WTC11 (cell line): ENCODE measurements around the gene OST4. TPM values are rescaled to one million over a fixed set of nuclear protein-coding genes. Genes with fewer than 3 reads are reported as not detected.

Experiments
- ATAC-seq: fragments of 200-7000 bp; cut with Tn5 transposase; 2 replicates; pipeline ENCODE4 v1.10.0; 2021; ENCODE audit warnings: mild to moderate bottlenecking, moderate library complexity
- CTCF ChIA-PET: fragments of 300-600 bp; sonication (Branson Sonifier 250); formaldehyde crosslinking; loops from one replicate; lab custom pipeline; 2021; ENCODE audit warnings: antibody characterized with exemption; lab: Charles Lee
- POLR2A ChIA-PET: fragments of 350-600 bp; sonication (Branson Sonifier 250); formaldehyde crosslinking; loops from one replicate; lab custom pipeline; 2021; ENCODE audit warnings: antibody characterized with exemption; lab: Charles Lee
- DNase-seq: peaks from one replicate; pipeline ENCODE4 v3.0.0; 2021; ENCODE audit warnings: low spot score
- H3K27ac Mint-ChIP-seq: 2 replicates; pipeline ENCODE4 v1.8.0; 2021; ENCODE audit warnings: mixed read lengths
- H3K27me3 Mint-ChIP-seq: 2 replicates; pipeline ENCODE4 v1.8.0; 2021; ENCODE audit warnings: low read depth, mild to moderate bottlenecking, moderate library complexity, mixed read lengths
- H3K36me3 Mint-ChIP-seq: 2 replicates; pipeline ENCODE4 v1.8.0; 2021; ENCODE audit warnings: mixed read lengths
- H3K4me1 Mint-ChIP-seq: 2 replicates; pipeline ENCODE4 v1.8.0; 2022; ENCODE audit warnings: mixed read lengths
- H3K4me3 Mint-ChIP-seq: 2 replicates; pipeline ENCODE4 v1.8.0; 2021; ENCODE audit warnings: mild to moderate bottlenecking, moderate library complexity, mixed read lengths
- H3K9me3 Mint-ChIP-seq: 2 replicates; pipeline ENCODE4 v1.8.0; 2021; ENCODE audit warnings: mixed read lengths
- GTF2I ChIP-seq: fragments of 250-450 bp; sonication (Bioruptor Pico); conservative IDR thresholded peaks from 2 replicates; pipeline ENCODE4 v1.4.0; 2021; ENCODE audit warnings: mild to moderate bottlenecking
- HMGA2 ChIP-seq: fragments of 250-450 bp; sonication (Bioruptor Pico); IDR thresholded peaks from 2 replicates; pipeline ENCODE4 v1.4.0; 2021; ENCODE audit warnings: mild to moderate bottlenecking, moderate library complexity
- JUN ChIP-seq: sonication (generic); formaldehyde crosslinking; IDR thresholded peaks from 2 replicates; pipeline ENCODE4 v1.8.0; 2023; ENCODE audit warnings: mild to moderate bottlenecking, missing genetic modification reagents
- MYBL2 ChIP-seq: sonication (generic); formaldehyde crosslinking; IDR thresholded peaks from 2 replicates; pipeline ENCODE4 v1.8.1; 2023; ENCODE audit warnings: mild to moderate bottlenecking, moderate library complexity, missing genetic modification reagents
- SOX15 ChIP-seq: fragments of 250-450 bp; sonication (Bioruptor Pico); IDR thresholded peaks from 2 replicates; pipeline ENCODE4 v1.9.0; 2021; ENCODE audit warnings: mild to moderate bottlenecking
- TEAD1 ChIP-seq: sonication (generic); formaldehyde crosslinking; IDR thresholded peaks from 2 replicates; pipeline ENCODE4 v1.8.0; 2022; ENCODE audit warnings: mild to moderate bottlenecking, missing genetic modification reagents
- total RNA-seq: library from RNA; stranded (reverse); gene quantifications from 3 replicates; pipeline ENCODE4 v1.2.3, GENCODE V29; 2021
- TF ChIP-seq, protein P1 (sequence below): sonication (generic); formaldehyde crosslinking; IDR thresholded peaks from 2 replicates; pipeline ENCODE4 v1.8.0; 2022; ENCODE audit warnings: missing genetic modification reagents
- TF ChIP-seq, protein P2 (sequence below): sonication (generic); formaldehyde crosslinking; IDR thresholded peaks from 2 replicates; pipeline ENCODE4 v1.8.0; 2023; ENCODE audit warnings: mild to moderate bottlenecking, missing genetic modification reagents
- TF ChIP-seq, protein P3 (sequence below): fragments of 200-600 bp; IDR thresholded peaks from 2 replicates; pipeline ENCODE4 v1.8.0; 2022; ENCODE audit warnings: antibody characterized with exemption
- TF ChIP-seq, protein P4 (sequence below): fragments of 250-450 bp; sonication (Bioruptor Pico); IDR thresholded peaks from 2 replicates; pipeline ENCODE4 v1.9.0; 2021; ENCODE audit warnings: mild to moderate bottlenecking, borderline replicate concordance
- TF ChIP-seq, protein P5 (sequence below): sonication (generic); formaldehyde crosslinking; conservative IDR thresholded peaks from 2 replicates; pipeline ENCODE4 v1.8.1; 2022; ENCODE audit warnings: mild to moderate bottlenecking, missing genetic modification reagents
- TF ChIP-seq, protein P6 (sequence below): sonication (generic); formaldehyde crosslinking; IDR thresholded peaks from 2 replicates; pipeline ENCODE4 v1.8.1; 2022; ENCODE audit warnings: mild to moderate bottlenecking, missing genetic modification reagents, moderate library complexity, borderline replicate concordance
- TF ChIP-seq, protein P7 (sequence below): sonication (generic); formaldehyde crosslinking; IDR thresholded peaks from 2 replicates; pipeline ENCODE4 v1.8.0; 2022; ENCODE audit warnings: mild to moderate bottlenecking, missing genetic modification reagents
- TF ChIP-seq, protein P8 (sequence below): sonication (generic); formaldehyde crosslinking; IDR thresholded peaks from 2 replicates; pipeline ENCODE4 v1.8.1; 2022; ENCODE audit warnings: low read depth, missing genetic modification reagents, borderline replicate concordance

The OST4 gene
- total RNA-seq, 1 experiment from 2014 or later: 210 TPM

DNA sequence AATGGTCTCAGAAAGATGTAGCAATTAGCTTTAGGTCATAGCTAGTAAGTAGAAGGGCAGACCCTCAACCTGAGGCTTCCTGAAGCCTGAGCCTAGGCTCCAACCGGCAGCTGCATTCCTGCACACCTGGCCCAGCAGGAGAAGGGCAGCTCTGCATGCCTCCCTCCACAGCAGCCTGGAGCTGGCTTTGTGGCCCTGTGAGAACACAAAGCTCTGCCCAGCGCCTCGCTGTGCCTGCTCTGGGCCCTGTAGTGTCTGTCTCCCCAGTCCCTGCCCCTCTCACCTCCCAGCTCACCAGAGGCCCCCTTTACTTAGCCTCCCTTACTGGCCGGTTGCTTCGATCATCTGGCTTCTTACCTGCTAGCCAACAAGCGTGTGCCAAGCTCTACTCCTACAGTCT lies 32.0 kb downstream of the OST4 start:
- Mint-ChIP-seq H3K4me3 (no peak overlapping the region), H3K27ac (no peak overlapping the region), H3K9me3 (no peaks in the 10 kb centered on the region), H3K27me3 (no peaks in the 10 kb centered on the region), H3K4me1 (no peaks in the 10 kb centered on the region), H3K36me3 (peaks cover 50% of the 10 kb centered on the region)
- no peak for DNase-seq
- TF ChIP-seq GTF2I: no peak
- TF ChIP-seq, protein P1, sequence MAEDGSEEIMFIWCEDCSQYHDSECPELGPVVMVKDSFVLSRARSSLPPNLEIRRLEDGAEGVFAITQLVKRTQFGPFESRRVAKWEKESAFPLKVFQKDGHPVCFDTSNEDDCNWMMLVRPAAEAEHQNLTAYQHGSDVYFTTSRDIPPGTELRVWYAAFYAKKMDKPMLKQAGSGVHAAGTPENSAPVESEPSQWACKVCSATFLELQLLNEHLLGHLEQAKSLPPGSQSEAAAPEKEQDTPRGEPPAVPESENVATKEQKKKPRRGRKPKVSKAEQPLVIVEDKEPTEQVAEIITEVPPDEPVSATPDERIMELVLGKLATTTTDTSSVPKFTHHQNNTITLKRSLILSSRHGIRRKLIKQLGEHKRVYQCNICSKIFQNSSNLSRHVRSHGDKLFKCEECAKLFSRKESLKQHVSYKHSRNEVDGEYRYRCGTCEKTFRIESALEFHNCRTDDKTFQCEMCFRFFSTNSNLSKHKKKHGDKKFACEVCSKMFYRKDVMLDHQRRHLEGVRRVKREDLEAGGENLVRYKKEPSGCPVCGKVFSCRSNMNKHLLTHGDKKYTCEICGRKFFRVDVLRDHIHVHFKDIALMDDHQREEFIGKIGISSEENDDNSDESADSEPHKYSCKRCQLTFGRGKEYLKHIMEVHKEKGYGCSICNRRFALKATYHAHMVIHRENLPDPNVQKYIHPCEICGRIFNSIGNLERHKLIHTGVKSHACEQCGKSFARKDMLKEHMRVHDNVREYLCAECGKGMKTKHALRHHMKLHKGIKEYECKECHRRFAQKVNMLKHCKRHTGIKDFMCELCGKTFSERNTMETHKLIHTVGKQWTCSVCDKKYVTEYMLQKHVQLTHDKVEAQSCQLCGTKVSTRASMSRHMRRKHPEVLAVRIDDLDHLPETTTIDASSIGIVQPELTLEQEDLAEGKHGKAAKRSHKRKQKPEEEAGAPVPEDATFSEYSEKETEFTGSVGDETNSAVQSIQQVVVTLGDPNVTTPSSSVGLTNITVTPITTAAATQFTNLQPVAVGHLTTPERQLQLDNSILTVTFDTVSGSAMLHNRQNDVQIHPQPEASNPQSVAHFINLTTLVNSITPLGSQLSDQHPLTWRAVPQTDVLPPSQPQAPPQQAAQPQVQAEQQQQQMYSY (CRISPR knock-in tag): no peak
- no peak for TF ChIP-seq TEAD1 (CRISPR knock-in tag)
- TF ChIP-seq, protein P2, sequence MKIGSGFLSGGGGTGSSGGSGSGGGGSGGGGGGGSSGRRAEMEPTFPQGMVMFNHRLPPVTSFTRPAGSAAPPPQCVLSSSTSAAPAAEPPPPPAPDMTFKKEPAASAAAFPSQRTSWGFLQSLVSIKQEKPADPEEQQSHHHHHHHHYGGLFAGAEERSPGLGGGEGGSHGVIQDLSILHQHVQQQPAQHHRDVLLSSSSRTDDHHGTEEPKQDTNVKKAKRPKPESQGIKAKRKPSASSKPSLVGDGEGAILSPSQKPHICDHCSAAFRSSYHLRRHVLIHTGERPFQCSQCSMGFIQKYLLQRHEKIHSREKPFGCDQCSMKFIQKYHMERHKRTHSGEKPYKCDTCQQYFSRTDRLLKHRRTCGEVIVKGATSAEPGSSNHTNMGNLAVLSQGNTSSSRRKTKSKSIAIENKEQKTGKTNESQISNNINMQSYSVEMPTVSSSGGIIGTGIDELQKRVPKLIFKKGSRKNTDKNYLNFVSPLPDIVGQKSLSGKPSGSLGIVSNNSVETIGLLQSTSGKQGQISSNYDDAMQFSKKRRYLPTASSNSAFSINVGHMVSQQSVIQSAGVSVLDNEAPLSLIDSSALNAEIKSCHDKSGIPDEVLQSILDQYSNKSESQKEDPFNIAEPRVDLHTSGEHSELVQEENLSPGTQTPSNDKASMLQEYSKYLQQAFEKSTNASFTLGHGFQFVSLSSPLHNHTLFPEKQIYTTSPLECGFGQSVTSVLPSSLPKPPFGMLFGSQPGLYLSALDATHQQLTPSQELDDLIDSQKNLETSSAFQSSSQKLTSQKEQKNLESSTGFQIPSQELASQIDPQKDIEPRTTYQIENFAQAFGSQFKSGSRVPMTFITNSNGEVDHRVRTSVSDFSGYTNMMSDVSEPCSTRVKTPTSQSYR (CRISPR knock-in tag): no peak
- TF ChIP-seq, protein P3, sequence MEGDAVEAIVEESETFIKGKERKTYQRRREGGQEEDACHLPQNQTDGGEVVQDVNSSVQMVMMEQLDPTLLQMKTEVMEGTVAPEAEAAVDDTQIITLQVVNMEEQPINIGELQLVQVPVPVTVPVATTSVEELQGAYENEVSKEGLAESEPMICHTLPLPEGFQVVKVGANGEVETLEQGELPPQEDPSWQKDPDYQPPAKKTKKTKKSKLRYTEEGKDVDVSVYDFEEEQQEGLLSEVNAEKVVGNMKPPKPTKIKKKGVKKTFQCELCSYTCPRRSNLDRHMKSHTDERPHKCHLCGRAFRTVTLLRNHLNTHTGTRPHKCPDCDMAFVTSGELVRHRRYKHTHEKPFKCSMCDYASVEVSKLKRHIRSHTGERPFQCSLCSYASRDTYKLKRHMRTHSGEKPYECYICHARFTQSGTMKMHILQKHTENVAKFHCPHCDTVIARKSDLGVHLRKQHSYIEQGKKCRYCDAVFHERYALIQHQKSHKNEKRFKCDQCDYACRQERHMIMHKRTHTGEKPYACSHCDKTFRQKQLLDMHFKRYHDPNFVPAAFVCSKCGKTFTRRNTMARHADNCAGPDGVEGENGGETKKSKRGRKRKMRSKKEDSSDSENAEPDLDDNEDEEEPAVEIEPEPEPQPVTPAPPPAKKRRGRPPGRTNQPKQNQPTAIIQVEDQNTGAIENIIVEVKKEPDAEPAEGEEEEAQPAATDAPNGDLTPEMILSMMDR: no peak
- TF ChIP-seq, protein P4, sequence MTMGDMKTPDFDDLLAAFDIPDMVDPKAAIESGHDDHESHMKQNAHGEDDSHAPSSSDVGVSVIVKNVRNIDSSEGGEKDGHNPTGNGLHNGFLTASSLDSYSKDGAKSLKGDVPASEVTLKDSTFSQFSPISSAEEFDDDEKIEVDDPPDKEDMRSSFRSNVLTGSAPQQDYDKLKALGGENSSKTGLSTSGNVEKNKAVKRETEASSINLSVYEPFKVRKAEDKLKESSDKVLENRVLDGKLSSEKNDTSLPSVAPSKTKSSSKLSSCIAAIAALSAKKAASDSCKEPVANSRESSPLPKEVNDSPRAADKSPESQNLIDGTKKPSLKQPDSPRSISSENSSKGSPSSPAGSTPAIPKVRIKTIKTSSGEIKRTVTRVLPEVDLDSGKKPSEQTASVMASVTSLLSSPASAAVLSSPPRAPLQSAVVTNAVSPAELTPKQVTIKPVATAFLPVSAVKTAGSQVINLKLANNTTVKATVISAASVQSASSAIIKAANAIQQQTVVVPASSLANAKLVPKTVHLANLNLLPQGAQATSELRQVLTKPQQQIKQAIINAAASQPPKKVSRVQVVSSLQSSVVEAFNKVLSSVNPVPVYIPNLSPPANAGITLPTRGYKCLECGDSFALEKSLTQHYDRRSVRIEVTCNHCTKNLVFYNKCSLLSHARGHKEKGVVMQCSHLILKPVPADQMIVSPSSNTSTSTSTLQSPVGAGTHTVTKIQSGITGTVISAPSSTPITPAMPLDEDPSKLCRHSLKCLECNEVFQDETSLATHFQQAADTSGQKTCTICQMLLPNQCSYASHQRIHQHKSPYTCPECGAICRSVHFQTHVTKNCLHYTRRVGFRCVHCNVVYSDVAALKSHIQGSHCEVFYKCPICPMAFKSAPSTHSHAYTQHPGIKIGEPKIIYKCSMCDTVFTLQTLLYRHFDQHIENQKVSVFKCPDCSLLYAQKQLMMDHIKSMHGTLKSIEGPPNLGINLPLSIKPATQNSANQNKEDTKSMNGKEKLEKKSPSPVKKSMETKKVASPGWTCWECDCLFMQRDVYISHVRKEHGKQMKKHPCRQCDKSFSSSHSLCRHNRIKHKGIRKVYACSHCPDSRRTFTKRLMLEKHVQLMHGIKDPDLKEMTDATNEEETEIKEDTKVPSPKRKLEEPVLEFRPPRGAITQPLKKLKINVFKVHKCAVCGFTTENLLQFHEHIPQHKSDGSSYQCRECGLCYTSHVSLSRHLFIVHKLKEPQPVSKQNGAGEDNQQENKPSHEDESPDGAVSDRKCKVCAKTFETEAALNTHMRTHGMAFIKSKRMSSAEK (CRISPR knock-in tag): no peak
- ChIA-PET CTCF (interaction anchor here (1.2 to 2.8 kb wide), 4 partner anchors 10 to 78 kb away, joined by 4 to 14 read pairs (median 7); no protein-coding TSS in a partner anchor), POLR2A (interaction anchor here (1.4 kb wide), 1 partner anchor 32 kb away, joined by 3 read pairs; the partner anchor contains the start of gene OST4)
- no peak for ATAC-seq

DNA sequence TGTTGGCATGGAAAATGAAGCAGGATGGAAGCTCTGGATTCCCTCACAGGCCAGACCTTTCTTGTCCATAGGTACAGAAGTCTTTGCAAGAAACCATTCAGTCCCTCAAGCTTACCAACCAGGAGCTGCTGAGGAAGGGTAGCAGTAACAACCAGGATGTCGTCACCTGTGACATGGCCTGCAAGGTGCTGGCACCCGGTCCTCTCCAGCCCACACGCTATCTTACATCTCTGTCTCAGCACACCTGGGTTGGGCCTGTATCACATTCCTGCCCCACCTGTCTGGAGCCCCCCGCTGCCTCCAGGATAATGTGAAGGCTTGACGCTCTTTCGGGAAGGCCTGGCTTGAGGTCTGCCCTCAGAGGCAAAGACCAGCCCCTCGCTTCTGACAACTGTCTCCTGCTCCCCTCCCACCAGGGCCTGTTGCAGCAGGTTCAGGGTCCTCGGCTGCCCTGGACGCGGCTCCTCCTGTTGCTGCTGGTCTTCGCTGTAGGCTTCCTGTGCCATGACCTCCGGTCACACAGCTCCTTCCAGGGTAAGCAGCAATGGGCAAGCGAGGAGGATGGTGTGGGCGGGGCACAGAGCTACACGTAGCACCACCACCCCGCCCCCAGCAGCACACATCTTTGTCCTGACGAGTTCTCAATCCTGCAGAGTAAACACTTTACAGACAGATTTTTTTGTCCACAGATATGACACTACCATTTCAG lies 32.7 kb downstream of the OST4 start:
- DNase-seq (no peak), ATAC-seq (peak; percentile 32)
- no peak overlapping the region for H3K4me3 Mint-ChIP-seq
- no peaks in the 10 kb centered on the region for H3K27me3 Mint-ChIP-seq
- peaks cover 5% of the 10 kb centered on the region for H3K4me1 Mint-ChIP-seq
- H3K9me3 Mint-ChIP-seq: no peaks in the 10 kb centered on the region
- peaks cover 50% of the 10 kb centered on the region for H3K36me3 Mint-ChIP-seq
- H3K27ac Mint-ChIP-seq: no peak overlapping the region
- CTCF ChIA-PET: interaction anchor here (1.2 to 2.8 kb wide), 5 partner anchors 11 to 77 kb away, joined by 4 to 14 read pairs (median 10); no protein-coding TSS in a partner anchor
- POLR2A ChIA-PET: interaction anchor here (1.4 kb wide), 1 partner anchor 33 kb away, joined by 3 read pairs; the partner anchor contains the start of gene OST4
- TF ChIP-seq, protein P5, sequence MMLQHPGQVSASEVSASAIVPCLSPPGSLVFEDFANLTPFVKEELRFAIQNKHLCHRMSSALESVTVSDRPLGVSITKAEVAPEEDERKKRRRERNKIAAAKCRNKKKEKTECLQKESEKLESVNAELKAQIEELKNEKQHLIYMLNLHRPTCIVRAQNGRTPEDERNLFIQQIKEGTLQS (CRISPR knock-in tag): no peak
- no peak for TF ChIP-seq MYBL2 (CRISPR knock-in tag)
- TF ChIP-seq SOX15 (CRISPR knock-in tag): no peak
- TF ChIP-seq, protein P6, sequence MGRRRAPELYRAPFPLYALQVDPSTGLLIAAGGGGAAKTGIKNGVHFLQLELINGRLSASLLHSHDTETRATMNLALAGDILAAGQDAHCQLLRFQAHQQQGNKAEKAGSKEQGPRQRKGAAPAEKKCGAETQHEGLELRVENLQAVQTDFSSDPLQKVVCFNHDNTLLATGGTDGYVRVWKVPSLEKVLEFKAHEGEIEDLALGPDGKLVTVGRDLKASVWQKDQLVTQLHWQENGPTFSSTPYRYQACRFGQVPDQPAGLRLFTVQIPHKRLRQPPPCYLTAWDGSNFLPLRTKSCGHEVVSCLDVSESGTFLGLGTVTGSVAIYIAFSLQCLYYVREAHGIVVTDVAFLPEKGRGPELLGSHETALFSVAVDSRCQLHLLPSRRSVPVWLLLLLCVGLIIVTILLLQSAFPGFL: no peak
- no peak for TF ChIP-seq TEAD1 (CRISPR knock-in tag)
- no peak for TF ChIP-seq JUN (CRISPR knock-in tag)
- TF ChIP-seq, protein P7, sequence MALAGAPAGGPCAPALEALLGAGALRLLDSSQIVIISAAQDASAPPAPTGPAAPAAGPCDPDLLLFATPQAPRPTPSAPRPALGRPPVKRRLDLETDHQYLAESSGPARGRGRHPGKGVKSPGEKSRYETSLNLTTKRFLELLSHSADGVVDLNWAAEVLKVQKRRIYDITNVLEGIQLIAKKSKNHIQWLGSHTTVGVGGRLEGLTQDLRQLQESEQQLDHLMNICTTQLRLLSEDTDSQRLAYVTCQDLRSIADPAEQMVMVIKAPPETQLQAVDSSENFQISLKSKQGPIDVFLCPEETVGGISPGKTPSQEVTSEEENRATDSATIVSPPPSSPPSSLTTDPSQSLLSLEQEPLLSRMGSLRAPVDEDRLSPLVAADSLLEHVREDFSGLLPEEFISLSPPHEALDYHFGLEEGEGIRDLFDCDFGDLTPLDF (CRISPR knock-in tag): no peak
- no peak for TF ChIP-seq HMGA2
- TF ChIP-seq, protein P8, sequence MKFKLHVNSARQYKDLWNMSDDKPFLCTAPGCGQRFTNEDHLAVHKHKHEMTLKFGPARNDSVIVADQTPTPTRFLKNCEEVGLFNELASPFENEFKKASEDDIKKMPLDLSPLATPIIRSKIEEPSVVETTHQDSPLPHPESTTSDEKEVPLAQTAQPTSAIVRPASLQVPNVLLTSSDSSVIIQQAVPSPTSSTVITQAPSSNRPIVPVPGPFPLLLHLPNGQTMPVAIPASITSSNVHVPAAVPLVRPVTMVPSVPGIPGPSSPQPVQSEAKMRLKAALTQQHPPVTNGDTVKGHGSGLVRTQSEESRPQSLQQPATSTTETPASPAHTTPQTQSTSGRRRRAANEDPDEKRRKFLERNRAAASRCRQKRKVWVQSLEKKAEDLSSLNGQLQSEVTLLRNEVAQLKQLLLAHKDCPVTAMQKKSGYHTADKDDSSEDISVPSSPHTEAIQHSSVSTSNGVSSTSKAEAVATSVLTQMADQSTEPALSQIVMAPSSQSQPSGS (CRISPR knock-in tag): no peak
- no peak for TF ChIP-seq GTF2I
